BLaER1 treated with 17β-estradiol and CSF1 and Interleukin-3, amounts not matched to agents 10 nM and 100 nM (cell line): ENCODE data around the gene ELMO1.

Experiments used
- H3K27ac ChIP-seq, 11 experiments: shearing (Covaris generic); formaldehyde crosslinking; 2 replicates each; pipeline ENCODE4 v1.8.1; 2022
- H3K27me3 ChIP-seq, 11 experiments: shearing (Covaris generic); formaldehyde crosslinking; 2 replicates each; pipeline ENCODE4 v1.8.1; 2022
- H3K36me3 ChIP-seq, 11 experiments: shearing (Covaris generic); formaldehyde crosslinking; 2 replicates each; pipeline ENCODE4 v1.8.1; 2022
- H3K4me1 ChIP-seq, 10 experiments: shearing (Covaris generic); formaldehyde crosslinking; 2 replicates each; pipeline ENCODE4 v1.8.1; 2022
- H3K4me2 ChIP-seq, 11 experiments: shearing (Covaris generic); formaldehyde crosslinking; 2 replicates each; pipeline ENCODE4 v1.8.1; 2022
- H3K4me3 ChIP-seq, 10 experiments: shearing (Covaris generic); formaldehyde crosslinking; 2 replicates each; pipeline ENCODE4 v1.8.1; 2022
- H3K9ac ChIP-seq, 11 experiments: shearing (Covaris generic); formaldehyde crosslinking; 2 replicates each; pipeline ENCODE4 v1.8.1; 2022
- H3K9me3 ChIP-seq, 11 experiments: shearing (Covaris generic); formaldehyde crosslinking; replicated peaks in 1 of 11; 2 replicates each; pipeline ENCODE4 v1.8.1; 2022
- H4K20me1 ChIP-seq, 11 experiments: shearing (Covaris generic); formaldehyde crosslinking; 2 replicates each; pipeline ENCODE4 v1.8.1; 2022
- Cebpa-rat ChIP-seq, 11 experiments: shearing (Covaris generic); IDR thresholded peaks; 2 replicates each; pipeline ENCODE4 v1.8.1; 2022

Gene ELMO1

GRCh38 chr7:36827726-36828703 is 620.6 kb downstream of the ELMO1 start:
- peaks cover 0 to 7% (median 3%) of the 10 kb centered on the region in 11 experiments; a peak in 7 of 22 replicates for H3K9me3 ChIP-seq
- H3K4me3 ChIP-seq = no peak overlapping the region
- no peaks in the 10 kb centered on the region for H3K36me3 ChIP-seq
- H3K27ac ChIP-seq = no peak overlapping the region
- H3K4me1 ChIP-seq = no peaks in the 10 kb centered on the region
- no peak for TF ChIP-seq Cebpa-rat (IDR thresholded peaks at IDR 0.05)
- no peak overlapping the region for H3K4me2 ChIP-seq
- H4K20me1 ChIP-seq = no peaks in the 10 kb centered on the region
- no peak overlapping the region for H3K9ac ChIP-seq
- H3K27me3 ChIP-seq = no peaks in the 10 kb centered on the region

- Histone ChIP-seq H3K9me3 (no peaks in the 10 kb centered on the region), H3K4me1 (no peaks in the 10 kb centered on the region), H4K20me1 (no peaks in the 10 kb centered on the region), H3K36me3 (no peaks in the 10 kb centered on the region), H3K9ac (no peak overlapping the region), H3K27ac (no peak overlapping the region), H3K4me2 (no peak overlapping the region), H3K27me3 (no peaks in the 10 kb centered on the region), H3K4me3 (no peak overlapping the region)
- no peak for TF ChIP-seq Cebpa-rat (IDR thresholded peaks at IDR 0.05)
Measured at GRCh38 chr7:36825501-36825900, 623.2 kb downstream of the ELMO1 start.

- Histone ChIP-seq H4K20me1 (no peaks in the 10 kb centered on the region), H3K27ac (no peak overlapping the region), H3K4me3 (no peak overlapping the region), H3K9ac (no peak overlapping the region), H3K4me1 (no peaks in the 10 kb centered on the region), H3K27me3 (no peaks in the 10 kb centered on the region), H3K9me3 (no peaks in the 10 kb centered on the region), H3K4me2 (no peak overlapping the region), H3K36me3 (no peaks in the 10 kb centered on the region)
- TF ChIP-seq Cebpa-rat (IDR thresholded peaks at IDR 0.05) = no peak
Measured at GRCh38 chr7:36823353-36823752, 625.3 kb downstream of the ELMO1 start.

GRCh38 chr7:36821617-36822016 is 627.0 kb downstream of the ELMO1 start:
- Histone ChIP-seq H3K4me1 (no peaks in the 10 kb centered on the region), H3K9ac (no peak overlapping the region)

GRCh38 chr7:36820527-36821170 is 628.0 kb downstream of the ELMO1 start:
- H3K4me2 ChIP-seq = no peak overlapping the region
- no peak overlapping the region for H3K4me3 ChIP-seq
- no peaks in the 10 kb centered on the region for H3K4me1 ChIP-seq
- H3K9me3 ChIP-seq = no peaks in the 10 kb centered on the region
- H3K27me3 ChIP-seq = no peaks in the 10 kb centered on the region
- H3K36me3 ChIP-seq = no peaks in the 10 kb centered on the region
- no peaks in the 10 kb centered on the region for H4K20me1 ChIP-seq
- no peak overlapping the region for H3K27ac ChIP-seq
- H3K9ac ChIP-seq = no peak overlapping the region
- TF ChIP-seq Cebpa-rat (IDR thresholded peaks at IDR 0.05) = no peak

More at GRCh38 chr7:36821617-36822016, 627.0 kb downstream of the ELMO1 start:
- no peaks in the 10 kb centered on the region for H3K9me3 ChIP-seq
- no peaks in the 10 kb centered on the region for H4K20me1 ChIP-seq
- no peak overlapping the region for H3K4me2 ChIP-seq
- no peak overlapping the region for H3K4me3 ChIP-seq
- no peaks in the 10 kb centered on the region for H3K27me3 ChIP-seq
- TF ChIP-seq Cebpa-rat (IDR thresholded peaks at IDR 0.05) = no peak
- H3K27ac ChIP-seq = no peak overlapping the region
- H3K36me3 ChIP-seq = no peaks in the 10 kb centered on the region

GRCh38 chr7:36819639-36820038 is 629.0 kb downstream of the ELMO1 start:
- Histone ChIP-seq H3K27me3 (no peaks in the 10 kb centered on the region), H3K9me3 (no peaks in the 10 kb centered on the region), H3K4me3 (no peak overlapping the region), H3K36me3 (no peaks in the 10 kb centered on the region), H3K27ac (no peak overlapping the region), H4K20me1 (no peaks in the 10 kb centered on the region), H3K4me2 (no peak overlapping the region), H3K4me1 (no peaks in the 10 kb centered on the region), H3K9ac (no peak overlapping the region)
- no peak for TF ChIP-seq Cebpa-rat (IDR thresholded peaks at IDR 0.05)

- TF ChIP-seq Cebpa-rat (IDR thresholded peaks at IDR 0.05) = no peak
- Histone ChIP-seq H3K27ac (no peak overlapping the region), H3K4me3 (no peak overlapping the region), H4K20me1 (no peaks in the 10 kb centered on the region), H3K36me3 (no peaks in the 10 kb centered on the region), H3K4me2 (no peak overlapping the region), H3K27me3 (no peaks in the 10 kb centered on the region), H3K9ac (no peak overlapping the region), H3K4me1 (peaks cover 0 to 2% (median 0%) of the 10 kb centered on the region in 10 experiments; a peak in 1 of 20 replicates), H3K9me3 (no peaks in the 10 kb centered on the region)
Measured at GRCh38 chr7:36814311-36814710, 634.4 kb downstream of the ELMO1 start.

GRCh38 chr7:36811807-36812206 is 636.9 kb downstream of the ELMO1 start:
- no peak overlapping the region for H3K27ac ChIP-seq
- no peak overlapping the region for H3K4me2 ChIP-seq
- no peaks in the 10 kb centered on the region for H4K20me1 ChIP-seq
- no peaks in the 10 kb centered on the region for H3K36me3 ChIP-seq
- peaks cover 0 to 11% (median 0%) of the 10 kb centered on the region in 10 experiments; a peak in 7 of 20 replicates for H3K4me1 ChIP-seq
- H3K4me3 ChIP-seq = no peak overlapping the region
- H3K9ac ChIP-seq = no peak overlapping the region
- no peak for TF ChIP-seq Cebpa-rat (IDR thresholded peaks at IDR 0.05)
- H3K27me3 ChIP-seq = no peaks in the 10 kb centered on the region
- H3K9me3 ChIP-seq = no peaks in the 10 kb centered on the region

GRCh38 chr7:36810489-36810888 is 638.2 kb downstream of the ELMO1 start:
- Histone ChIP-seq H3K27me3 (no peaks in the 10 kb centered on the region), H4K20me1 (no peaks in the 10 kb centered on the region), H3K9me3 (no peaks in the 10 kb centered on the region), H3K4me2 (no peak overlapping the region), H3K4me1 (peaks cover 0 to 13% (median 0%) of the 10 kb centered on the region in 10 experiments; a peak in 7 of 20 replicates), H3K27ac (no peak overlapping the region), H3K9ac (no peak overlapping the region), H3K4me3 (no peak overlapping the region), H3K36me3 (no peaks in the 10 kb centered on the region)
- TF ChIP-seq Cebpa-rat (IDR thresholded peaks at IDR 0.05) = no peak
